A549 (cell line): Measurements from ENCODE around the gene ZNF683. TPM values are rescaled to one million over a fixed set of nuclear protein-coding genes. Genes with fewer than 3 reads are reported as not detected.
A peak's percentile ranks its signal among the peaks of the same experiment; 100 is the strongest.

ENCODE experiments used
- ATAC-seq, 2 experiments: fragments of 200-7000 bp in 1 of 2; fragments of >200 bp in 1 of 2; cut with Nextera tagmentation in 1 of 2; cut with Tn5 transposase in 1 of 2; 3 replicates each; pipeline versions ENCODE4 v1.8.0 to v1.9.1; 2018 to 2020; ENCODE audit warnings: mild to moderate bottlenecking in 1 of 2, moderate library complexity in 1 of 2
- CTCF ChIA-PET: fragments of 300-600 bp; sonication (Branson Sonifier 250); formaldehyde crosslinking; extraction: SDS; loops from one replicate; lab custom pipeline; 2021; ENCODE audit warnings: antibody characterized with exemption, inconsistent platforms; lab: Yijun Ruan, JAX
- POLR2A ChIA-PET: fragments of 350-600 bp; formaldehyde crosslinking; extraction: SDS; loops from one replicate; lab custom pipeline; 2021; ENCODE audit warnings: antibody characterized with exemption, inconsistent platforms; lab: Yijun Ruan, JAX
- DNase-seq, 2 experiments: peaks; one replicate each; pipeline versions ENCODE4 v3.0.0 to v3.0.0-alpha.2; 2011 to 2016; ENCODE audit warnings: low read depth in 1 of 2, low spot score in 1 of 2
- FAIRE-seq: peaks from 2 replicates; lab custom pipeline; 2011; peaks lifted over from hg19 to GRCh38; lab: Jason Lieb, UNC
- H3K27ac ChIP-seq, 2 experiments: fragments of >200 bp; sonication (Bioruptor Twin); formaldehyde crosslinking; 3 replicates each; pipeline ENCODE4 v1.5.1; 2016 to 2017
- H3K4me1 ChIP-seq: fragments of >200 bp; sonication (Bioruptor Twin); formaldehyde crosslinking; 3 replicates; pipeline ENCODE4 v1.6.1; 2016
- H3K4me2 ChIP-seq: fragments of >200 bp; sonication (Bioruptor Twin); formaldehyde crosslinking; 3 replicates; pipeline ENCODE4 v1.6.1; 2016
- H3K4me3 ChIP-seq: fragments of >200 bp; sonication (Bioruptor Twin); formaldehyde crosslinking; 3 replicates; pipeline ENCODE4 v1.5.1; 2016
- H3K9me3 ChIP-seq: fragments of >200 bp; sonication (Bioruptor Twin); formaldehyde crosslinking; 3 replicates; pipeline ENCODE4 v1.6.1; 2016
- ATOH8 ChIP-seq: fragments of 250-450 bp; sonication (Bioruptor Pico); IDR thresholded peaks from 2 replicates; pipeline ENCODE4 v1.5.0; 2020; ENCODE audit warnings: low read depth, mild to moderate bottlenecking, moderate library complexity
- BHLHE40 ChIP-seq: IDR thresholded peaks from 2 replicates; pipeline ENCODE4 v1.6.1; 2012; ENCODE audit warnings: low read depth, low read length, inconsistent platforms
- CBX2 ChIP-seq: fragments of 200-600 bp; sonication (generic); IDR thresholded peaks from 2 replicates; pipeline ENCODE4 v1.6.1; 2016; ENCODE audit warnings: low read depth, mild to moderate bottlenecking, borderline replicate concordance
- EHF ChIP-seq: fragments of 250-450 bp; sonication (Bioruptor Pico); IDR thresholded peaks from 2 replicates; pipeline ENCODE4 v1.5.0; 2020; ENCODE audit warnings: mild to moderate bottlenecking
- EHMT2 ChIP-seq: fragments of 200-600 bp; sonication (generic); IDR thresholded peaks from 2 replicates; pipeline ENCODE4 v1.6.1; 2016; ENCODE audit warnings: antibody characterized with exemption, low read depth, mild to moderate bottlenecking, moderate library complexity
- ESRRA ChIP-seq: fragments of 150-350 bp; IDR thresholded peaks from 2 replicates; pipeline ENCODE4 v1.6.1; 2014; ENCODE audit warnings: mild to moderate bottlenecking, low read length, borderline replicate concordance
- HEYL ChIP-seq: fragments of 250-450 bp; sonication (Bioruptor Pico); IDR thresholded peaks from 2 replicates; pipeline ENCODE4 v1.8.0; 2021; ENCODE audit warnings: mild to moderate bottlenecking, moderate library complexity
- HOXB5 ChIP-seq: fragments of 250-450 bp; sonication (Bioruptor Pico); IDR thresholded peaks from 2 replicates; pipeline ENCODE4 v1.5.0; 2020; ENCODE audit warnings: mild to moderate bottlenecking, moderate library complexity
- KDM1A ChIP-seq: fragments of 200-600 bp; sonication (generic); IDR thresholded peaks from 2 replicates; pipeline ENCODE4 v1.6.1; 2016; ENCODE audit warnings: low read depth, mild to moderate bottlenecking
- MAZ ChIP-seq: fragments of 150-350 bp; IDR thresholded peaks from 2 replicates; pipeline ENCODE4 v1.6.1; 2014; ENCODE audit warnings: antibody characterized with exemption, low read depth, low read length, borderline replicate concordance
- MYC ChIP-seq: IDR thresholded peaks from 2 replicates; pipeline ENCODE4 v1.6.1; 2012; ENCODE audit warnings: mild to moderate bottlenecking, inconsistent platforms, low read length, improper control_type of control experiment, borderline replicate concordance
- PBX3 ChIP-seq: IDR thresholded peaks from 2 replicates; pipeline ENCODE4 v1.6.1; 2012
- POLR2AphosphoS2 ChIP-seq: conservative IDR thresholded peaks from 2 replicates; pipeline ENCODE4 v1.6.1; 2012; ENCODE audit warnings: low read length, improper control_type of control experiment, inconsistent platforms
- RFX5 ChIP-seq: fragments of 450-650 bp; IDR thresholded peaks from 2 replicates; pipeline ENCODE4 v1.7.1; 2014; ENCODE audit warnings: antibody characterized with exemption, mild to moderate bottlenecking, moderate library complexity
- SREBF2 ChIP-seq: fragments of 450-650 bp; IDR thresholded peaks from 2 replicates; pipeline ENCODE4 v1.6.1; 2014; ENCODE audit warnings: mild to moderate bottlenecking, moderate library complexity
- TP53 ChIP-seq: fragments of 250-450 bp; sonication (Bioruptor Pico); IDR thresholded peaks from 2 replicates; pipeline ENCODE4 v1.5.0; 2021; ENCODE audit warnings: mild to moderate bottlenecking, moderate library complexity
- USF2 ChIP-seq: fragments of 450-650 bp; IDR thresholded peaks from 2 replicates; pipeline ENCODE4 v1.6.1; 2014; ENCODE audit warnings: antibody characterized with exemption
- ZNF302 ChIP-seq: fragments of 250-450 bp; sonication (Bioruptor Pico); IDR thresholded peaks from 2 replicates; pipeline ENCODE4 v1.9.0; 2021; ENCODE audit warnings: inconsistent platforms, mild to moderate bottlenecking, moderate library complexity
- ZSCAN20 ChIP-seq: fragments of 250-450 bp; sonication (Bioruptor Pico); IDR thresholded peaks from 2 replicates; pipeline ENCODE4 v1.8.0; 2022; ENCODE audit warnings: mild to moderate bottlenecking, moderate library complexity
- WGBS: methylation state at CpG from one replicate; pipeline ENCODE4 v1.1.6; 2017; ENCODE audit errors: missing lambda C conversion rate; 5-methylcytosine and 5-hydroxymethylcytosine counted together
- polyA plus RNA-seq, 4 experiments: library from polyadenylated mRNA; depleted of rRNA in 3 of 4; stranded (reverse); fragments of >200 nt; fragmentation: RNase III in 1 of 4; extraction: RNeasy Plus Mini Kit Qiagen cat#74134 plus additional on column Dnase treatment in 1 of 4; gene quantifications; 2 replicates in 3 of 4; 3 replicates in 1 of 4; pipeline ENCODE4 v1.2.3, GENCODE V29; 2011 to 2017

The ZNF683 gene
- polyA plus RNA-seq, 2 of the 4 experiments (the other 2 are of a cell fraction) = not detected

GRCh38 chr1:26362331-26362730 lies 10.2 kb downstream of the ZNF683 start:
- no peak for FAIRE-seq
- CTCF ChIA-PET = interaction anchor here (0.7 to 4.7 kb wide), 12 partner anchors 13 to 77 kb away, joined by 3 to 85 read pairs (median 5); partner anchors contain the start of gene ZNF683
- 90% methylated on average over 3 of the region's 3 CpGs for WGBS

GRCh38 chr1:26361605-26362122 lies 10.9 kb downstream of the ZNF683 start:
- FAIRE-seq (no peak), DNase-seq (no peak), ATAC-seq (peak; percentile 7 to 11; a peak in 2 of 6 replicates)
- ChIA-PET CTCF (interaction anchor here (0.7 to 4.7 kb wide), 9 partner anchors 12 to 76 kb away, joined by 3 to 85 read pairs (median 4); partner anchors contain the start of gene ZNF683), POLR2A (interaction anchor here (0.5 kb wide), 1 partner anchor 479 kb away, joined by 3 read pairs; no protein-coding TSS in a partner anchor)
- Histone ChIP-seq H3K27ac (0 out of 6 replicates have a peak overlapping the region, but pooled peaks of 1 of the 2 experiments have one; percentile 26), H3K4me2 (no peak overlapping the region), H3K4me1 (peaks cover 23% of the 10 kb centered on the region), H3K9me3 (no peaks in the 10 kb centered on the region), H3K4me3 (no peak overlapping the region)
- 100% methylated on average over 1 of the region's 12 CpGs for WGBS
- TF ChIP-seq ESRRA = no peak
- TF ChIP-seq ZSCAN20 (CRISPR knock-in tag) = no peak
- TF ChIP-seq MYC = no peak
- no peak for TF ChIP-seq KDM1A

More at GRCh38 chr1:26362331-26362730, 10.2 kb downstream of the ZNF683 start:
- no peak overlapping the region for H3K27ac ChIP-seq
- POLR2A ChIA-PET = interaction anchor here (0.5 kb wide), 1 partner anchor 478 kb away, joined by 3 read pairs; no protein-coding TSS in a partner anchor
- TF ChIP-seq HOXB5 = no peak
- no peak for TF ChIP-seq ESRRA
- TF ChIP-seq RFX5 = no peak
- no peak for TF ChIP-seq SREBF2
- TF ChIP-seq PBX3 = no peak
- TF ChIP-seq USF2 = no peak
- TF ChIP-seq TP53 (CRISPR knock-in tag) = no peak
- no peak overlapping the region for H3K4me3 ChIP-seq
- no peak overlapping the region for H3K4me2 ChIP-seq
- ATAC-seq (no peak), DNase-seq (no peak)
- H3K9me3 ChIP-seq = no peaks in the 10 kb centered on the region
- peaks cover 16% of the 10 kb centered on the region; the same call in 2 of the 3 replicates for H3K4me1 ChIP-seq

- H3K4me2 ChIP-seq = no peak overlapping the region
- WGBS = 90% methylated on average over 16 of the region's 27 CpGs
- DNase-seq = no peak
- TF ChIP-seq ZNF302 (CRISPR knock-in tag) (no peak), TP53 (CRISPR knock-in tag) (no peak), MYC (no peak), EHMT2 (no peak), HEYL (no peak), KDM1A (no peak), BHLHE40 (no peak), MAZ (no peak), POLR2AphosphoS2 (no peak), CBX2 (no peak), ATOH8 (CRISPR knock-in tag) (no peak), EHF (CRISPR knock-in tag) (no peak)
- TF ChIP-seq, all 56 proteins: peak for 0
- no peak for FAIRE-seq
- no peak for ATAC-seq
- Histone ChIP-seq H3K27ac (peak overlapping the region in 1 of 2 experiments; percentile 26; a peak in 1 of 6 replicates), H3K4me1 (peaks cover 27% of the 10 kb centered on the region), H3K9me3 (no peaks in the 10 kb centered on the region), H3K4me3 (no peak overlapping the region)
- ChIA-PET POLR2A (no interaction called here), CTCF (interaction anchor here (0.5 to 4.7 kb wide), 7 partner anchors 15 to 261 kb away, joined by 3 to 85 read pairs (median 4); partner anchors contain the start of gene ZNF683)
Observed at GRCh38 chr1:26360807-26361604, 11.5 kb downstream of the ZNF683 start.
